ENCODE measurements around the gene VAT1L. TPM values are rescaled to one million over a fixed set of nuclear protein-coding genes. Genes with fewer than 3 reads are reported as not detected.
"Not testable (repeated sequence)": the region's sequence is repeated elsewhere in the genome, so short reads cannot be mapped to it uniquely, and the experiment has no call there.

Gene VAT1L
- total RNA-seq, 1 donor from 2014 or later, result not detected

DNA sequence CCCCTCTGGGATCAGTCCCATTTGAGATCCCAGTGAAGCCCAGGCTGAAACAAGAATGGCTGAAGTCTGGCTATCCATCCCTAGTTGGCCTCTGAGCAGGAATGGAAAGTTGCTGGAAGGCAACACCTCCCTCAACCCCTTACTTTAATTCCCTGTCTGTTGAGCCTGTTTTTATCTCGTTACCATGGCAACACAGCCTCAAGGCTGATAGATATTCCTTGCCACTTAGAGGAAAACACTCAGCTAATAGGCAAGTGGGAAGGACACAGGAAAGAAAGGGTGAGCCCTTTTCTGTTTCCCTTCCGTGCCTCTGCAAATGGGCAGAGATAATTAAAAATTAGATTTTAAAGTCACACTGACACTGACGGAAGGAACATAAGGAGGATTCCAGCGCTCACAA lies 158.5 kb downstream of the VAT1L start:
- Mint-ChIP-seq H3K27ac (no peak overlapping the region), H3K4me3 (no peak overlapping the region), H3K4me1 (ENCODE audit: low read depth) (no peaks in the 10 kb centered on the region), H3K9me3 (no peaks in the 10 kb centered on the region), H3K36me3 (ENCODE audit: low read depth) (no peaks in the 10 kb centered on the region), H3K27me3 (ENCODE audit: insufficient read depth) (peaks cover 3% of the 10 kb centered on the region)
- intact Hi-C loops (cut with micrococcal nuclease), result no loop called here
- no peak for DNase-seq (ENCODE audit: low spot score)

DNA sequence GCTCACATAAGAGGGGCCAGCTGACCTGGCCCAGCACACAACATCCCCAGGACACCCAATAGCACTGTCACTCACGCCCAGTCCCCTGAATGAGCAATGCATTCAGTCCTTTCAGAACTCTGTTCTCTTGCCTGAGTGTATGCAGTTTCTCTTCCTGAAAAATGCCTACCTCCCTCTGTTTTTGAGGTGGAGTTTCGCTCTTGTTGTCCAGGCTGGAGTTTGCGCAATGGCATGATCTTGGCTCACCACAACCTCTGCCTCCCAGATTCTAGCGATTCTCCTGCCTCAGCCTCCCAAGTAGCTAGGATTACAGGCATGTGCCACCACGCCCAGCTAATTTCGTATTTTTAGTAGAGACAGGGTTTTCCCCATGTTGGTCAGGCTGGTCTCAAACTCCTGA lies 159.2 kb downstream of the VAT1L start:
- H3K9me3 Mint-ChIP-seq; intact Hi-C loops (cut with micrococcal nuclease); H3K27ac Mint-ChIP-seq; H3K4me3 Mint-ChIP-seq; DNase-seq (ENCODE audit: low spot score); H3K36me3 Mint-ChIP-seq (ENCODE audit: low read depth); H3K27me3 Mint-ChIP-seq (ENCODE audit: insufficient read depth); H3K4me1 Mint-ChIP-seq (ENCODE audit: low read depth): not testable (repeated sequence)

DNA sequence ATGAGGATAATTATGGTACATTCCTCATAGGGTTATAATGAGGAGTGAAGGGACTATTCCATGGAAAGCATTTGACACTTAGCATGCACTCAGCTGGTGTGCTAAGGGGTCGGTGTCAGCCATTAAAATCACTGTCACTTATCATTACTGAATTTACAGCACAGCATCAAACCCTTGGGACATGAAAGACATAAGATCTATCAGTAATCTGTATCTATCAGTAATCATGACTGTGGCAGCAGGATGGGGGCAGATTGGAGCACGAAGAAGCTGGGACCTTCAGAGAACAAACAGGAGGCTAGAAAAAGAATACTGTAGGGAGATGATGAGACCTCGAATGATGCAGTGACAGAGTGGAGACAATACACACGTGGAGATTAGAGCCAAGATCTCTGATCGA lies 160.5 kb downstream of the VAT1L start:
- Mint-ChIP-seq H3K27ac (no peak overlapping the region), H3K27me3 (ENCODE audit: insufficient read depth) (peaks cover 3% of the 10 kb centered on the region), H3K4me1 (ENCODE audit: low read depth) (no peaks in the 10 kb centered on the region), H3K9me3 (no peaks in the 10 kb centered on the region), H3K4me3 (no peak overlapping the region), H3K36me3 (ENCODE audit: low read depth) (no peaks in the 10 kb centered on the region)
- intact Hi-C loops (cut with micrococcal nuclease), result no loop called here
- DNase-seq (ENCODE audit: low spot score), result no peak

DNA sequence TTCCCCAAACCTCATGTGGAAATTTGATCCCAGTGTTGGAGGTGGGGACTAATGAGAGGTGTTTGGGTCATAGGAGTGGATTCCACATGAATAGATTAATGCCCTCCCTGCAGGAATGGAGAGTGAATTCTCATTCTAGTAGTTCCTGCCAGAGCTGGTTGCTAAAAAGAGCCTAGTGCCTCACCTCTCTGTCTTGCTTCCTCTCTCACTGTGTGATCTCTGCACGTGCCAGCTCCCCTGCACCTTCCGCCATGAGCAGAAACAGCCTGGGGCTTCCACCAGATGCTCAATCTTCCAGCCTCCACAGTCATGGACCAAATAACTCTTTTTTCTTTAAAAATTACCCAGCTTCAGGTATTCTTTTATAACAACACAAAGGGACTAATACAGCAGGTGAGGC lies 161.1 kb downstream of the VAT1L start:
- intact Hi-C loops (cut with micrococcal nuclease), result no loop called here
- Mint-ChIP-seq H3K9me3 (no peaks in the 10 kb centered on the region), H3K27me3 (ENCODE audit: insufficient read depth) (peaks cover 3% of the 10 kb centered on the region), H3K4me3 (no peak overlapping the region), H3K36me3 (ENCODE audit: low read depth) (no peaks in the 10 kb centered on the region), H3K4me1 (ENCODE audit: low read depth) (no peaks in the 10 kb centered on the region), H3K27ac (no peak overlapping the region)
- DNase-seq (ENCODE audit: low spot score), result no peak

DNA sequence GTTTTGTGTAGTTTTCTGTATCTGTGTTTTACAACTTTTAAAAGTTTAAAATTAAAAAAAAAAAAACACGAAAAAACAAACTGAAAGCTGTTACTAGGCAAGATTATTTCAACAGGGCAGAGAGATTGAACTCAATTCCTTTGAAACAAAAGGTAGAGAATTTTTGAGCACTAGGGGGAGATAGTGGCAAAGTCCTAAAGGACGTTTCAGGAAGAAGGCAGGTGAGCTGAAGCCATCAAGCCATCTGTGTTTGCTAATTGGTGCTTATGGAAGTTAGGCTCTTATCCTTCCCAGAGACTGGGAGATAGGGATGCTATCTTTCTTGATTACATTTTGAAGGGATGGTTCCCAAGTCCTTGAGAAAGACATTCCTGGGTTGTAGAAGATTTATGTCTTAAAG lies 163.4 kb downstream of the VAT1L start:
- H3K36me3 Mint-ChIP-seq (ENCODE audit: low read depth), result no peaks in the 10 kb centered on the region
- intact Hi-C loops (cut with micrococcal nuclease), result no loop called here
- no peak for DNase-seq (ENCODE audit: low spot score)
- no peak overlapping the region for H3K4me3 Mint-ChIP-seq
- no peaks in the 10 kb centered on the region for H3K4me1 Mint-ChIP-seq (ENCODE audit: low read depth)
- H3K27me3 Mint-ChIP-seq (ENCODE audit: insufficient read depth), result peaks cover 3% of the 10 kb centered on the region
- H3K27ac Mint-ChIP-seq, result no peak overlapping the region
- no peaks in the 10 kb centered on the region for H3K9me3 Mint-ChIP-seq

DNA sequence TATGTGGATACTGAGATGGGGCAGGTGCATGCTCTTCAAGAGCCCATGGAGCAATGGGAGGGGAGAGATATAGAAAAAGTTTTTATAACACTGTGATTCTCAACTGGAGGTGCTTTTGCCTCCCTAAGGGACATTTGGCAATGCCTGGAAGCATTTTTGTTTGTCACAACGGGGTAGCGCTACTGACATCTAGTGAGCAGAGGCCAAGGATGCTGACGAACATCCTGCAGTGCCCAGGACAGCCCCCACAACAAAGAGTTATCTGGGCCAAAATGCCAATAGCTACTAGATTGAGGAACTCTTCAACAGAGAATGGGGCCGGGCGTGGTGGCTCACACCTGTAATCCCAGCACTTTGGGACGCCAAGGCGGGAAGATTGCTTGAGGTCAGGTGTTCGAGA lies 166.8 kb downstream of the VAT1L start:
- DNase-seq (ENCODE audit: low spot score), result no peak
- Mint-ChIP-seq H3K36me3 (ENCODE audit: low read depth) (no peaks in the 10 kb centered on the region), H3K4me1 (ENCODE audit: low read depth) (no peaks in the 10 kb centered on the region), H3K27me3 (ENCODE audit: insufficient read depth) (no peaks in the 10 kb centered on the region), H3K27ac (no peak overlapping the region), H3K9me3 (no peaks in the 10 kb centered on the region), H3K4me3 (no peak overlapping the region)
- intact Hi-C loops (cut with micrococcal nuclease), result no loop called here

DNA sequence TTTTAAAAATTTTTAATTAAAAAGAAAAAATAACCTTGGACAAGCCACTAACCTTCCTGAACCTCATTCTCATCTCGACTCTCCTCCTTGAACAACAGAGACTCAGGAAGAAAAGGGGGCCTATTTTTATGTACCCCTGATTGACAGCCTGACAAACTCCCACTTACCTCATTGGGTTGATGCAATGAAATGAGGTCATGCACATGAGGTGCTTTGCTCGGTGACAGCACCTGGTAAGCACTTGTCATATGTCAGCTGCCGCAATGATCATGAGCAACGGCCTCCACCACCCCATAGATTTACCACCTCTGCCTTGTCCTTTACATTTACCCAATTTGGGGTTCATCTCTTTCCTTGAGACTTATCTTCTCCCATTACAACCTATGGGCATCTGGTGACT lies 167.9 kb downstream of the VAT1L start:
- DNase-seq (ENCODE audit: low spot score), result no peak
- Mint-ChIP-seq H3K9me3 (no peaks in the 10 kb centered on the region), H3K4me3 (no peak overlapping the region), H3K4me1 (ENCODE audit: low read depth) (no peaks in the 10 kb centered on the region), H3K27me3 (ENCODE audit: insufficient read depth) (no peaks in the 10 kb centered on the region), H3K27ac (no peak overlapping the region), H3K36me3 (ENCODE audit: low read depth) (no peaks in the 10 kb centered on the region)
- intact Hi-C loops (cut with micrococcal nuclease), result no loop called here

DNA sequence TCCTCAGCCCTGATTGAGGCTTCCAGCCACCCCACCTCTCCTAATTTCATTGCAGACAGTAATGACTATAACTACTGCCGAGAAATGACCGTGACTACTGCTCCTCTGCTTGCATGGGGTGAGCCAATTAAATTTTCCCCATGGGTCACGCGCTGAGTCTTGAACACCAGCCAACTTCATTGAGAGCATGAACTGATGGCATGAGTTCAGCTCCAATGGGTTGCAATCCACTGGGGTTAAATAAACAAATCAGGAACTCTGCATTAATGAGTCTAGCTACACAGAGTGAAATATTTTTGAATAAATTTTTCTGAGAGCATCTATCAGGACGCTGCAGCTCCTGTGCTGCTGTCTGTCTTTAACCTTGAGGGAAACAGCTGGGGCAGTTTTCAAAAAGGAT lies 172.4 kb downstream of the VAT1L start:
- Mint-ChIP-seq H3K27me3 (ENCODE audit: insufficient read depth) (peaks cover under 1% of the 10 kb centered on the region), H3K4me3 (no peak overlapping the region), H3K9me3 (no peaks in the 10 kb centered on the region), H3K36me3 (ENCODE audit: low read depth) (no peaks in the 10 kb centered on the region), H3K27ac (no peak overlapping the region), H3K4me1 (ENCODE audit: low read depth) (no peaks in the 10 kb centered on the region)
- intact Hi-C loops (cut with micrococcal nuclease), result no loop called here
- DNase-seq (ENCODE audit: low spot score), result no peak

DNA sequence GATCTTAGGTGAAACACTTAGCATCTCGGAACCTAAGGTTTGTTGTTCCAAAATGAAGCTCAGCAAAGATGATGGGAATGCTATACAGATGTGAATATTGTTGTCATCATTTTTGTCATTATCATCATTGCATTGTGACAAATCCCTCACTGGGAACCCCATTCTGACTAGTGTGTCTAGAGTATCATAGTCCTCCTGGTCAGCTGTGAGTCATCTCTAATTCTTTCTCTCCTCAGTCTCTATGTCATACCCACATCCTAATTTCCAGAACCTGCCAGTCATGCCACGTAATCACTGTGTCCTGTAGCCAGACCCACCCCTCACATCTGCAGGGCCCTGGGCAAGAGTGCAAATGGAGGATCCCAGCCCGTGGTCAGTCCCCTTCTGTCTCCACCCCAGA lies 173.4 kb downstream of the VAT1L start:
- no peak for DNase-seq (ENCODE audit: low spot score)
- no peak overlapping the region for H3K27ac Mint-ChIP-seq
- no peak overlapping the region for H3K4me3 Mint-ChIP-seq
- H3K4me1 Mint-ChIP-seq (ENCODE audit: low read depth), result no peaks in the 10 kb centered on the region
- intact Hi-C loops (cut with micrococcal nuclease), result no loop called here
- peaks cover 4% of the 10 kb centered on the region for H3K27me3 Mint-ChIP-seq (ENCODE audit: insufficient read depth)
- no peaks in the 10 kb centered on the region for H3K36me3 Mint-ChIP-seq (ENCODE audit: low read depth)
- no peaks in the 10 kb centered on the region for H3K9me3 Mint-ChIP-seq

DNA sequence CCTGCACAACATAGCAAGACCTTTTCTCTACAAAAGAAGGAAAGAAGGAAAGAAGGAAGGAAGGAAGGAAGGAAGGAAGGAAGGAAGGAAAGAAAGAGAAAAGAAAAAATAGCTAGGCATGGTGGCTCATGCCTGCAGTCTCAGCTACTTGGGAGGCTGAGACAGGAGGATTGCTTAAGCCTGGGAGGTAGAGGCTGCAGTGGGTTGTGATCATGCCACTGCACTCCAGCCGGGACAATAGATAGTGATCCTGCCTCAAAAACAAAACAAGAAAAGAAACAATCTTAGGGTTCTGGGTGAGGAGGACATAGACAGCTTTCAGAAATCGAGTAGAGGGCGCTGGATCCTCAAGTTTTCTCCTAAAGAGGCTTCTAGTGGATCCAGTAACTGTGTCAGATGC lies 174.3 kb downstream of the VAT1L start:
- intact Hi-C loops (cut with micrococcal nuclease), result no loop called here
- H3K4me3 Mint-ChIP-seq, result no peak overlapping the region
- no peaks in the 10 kb centered on the region for H3K4me1 Mint-ChIP-seq (ENCODE audit: low read depth)
- no peaks in the 10 kb centered on the region for H3K9me3 Mint-ChIP-seq
- H3K36me3 Mint-ChIP-seq (ENCODE audit: low read depth), result no peaks in the 10 kb centered on the region
- no peak overlapping the region for H3K27ac Mint-ChIP-seq
- peaks cover 8% of the 10 kb centered on the region for H3K27me3 Mint-ChIP-seq (ENCODE audit: insufficient read depth)
- DNase-seq (ENCODE audit: low spot score), result no peak

DNA sequence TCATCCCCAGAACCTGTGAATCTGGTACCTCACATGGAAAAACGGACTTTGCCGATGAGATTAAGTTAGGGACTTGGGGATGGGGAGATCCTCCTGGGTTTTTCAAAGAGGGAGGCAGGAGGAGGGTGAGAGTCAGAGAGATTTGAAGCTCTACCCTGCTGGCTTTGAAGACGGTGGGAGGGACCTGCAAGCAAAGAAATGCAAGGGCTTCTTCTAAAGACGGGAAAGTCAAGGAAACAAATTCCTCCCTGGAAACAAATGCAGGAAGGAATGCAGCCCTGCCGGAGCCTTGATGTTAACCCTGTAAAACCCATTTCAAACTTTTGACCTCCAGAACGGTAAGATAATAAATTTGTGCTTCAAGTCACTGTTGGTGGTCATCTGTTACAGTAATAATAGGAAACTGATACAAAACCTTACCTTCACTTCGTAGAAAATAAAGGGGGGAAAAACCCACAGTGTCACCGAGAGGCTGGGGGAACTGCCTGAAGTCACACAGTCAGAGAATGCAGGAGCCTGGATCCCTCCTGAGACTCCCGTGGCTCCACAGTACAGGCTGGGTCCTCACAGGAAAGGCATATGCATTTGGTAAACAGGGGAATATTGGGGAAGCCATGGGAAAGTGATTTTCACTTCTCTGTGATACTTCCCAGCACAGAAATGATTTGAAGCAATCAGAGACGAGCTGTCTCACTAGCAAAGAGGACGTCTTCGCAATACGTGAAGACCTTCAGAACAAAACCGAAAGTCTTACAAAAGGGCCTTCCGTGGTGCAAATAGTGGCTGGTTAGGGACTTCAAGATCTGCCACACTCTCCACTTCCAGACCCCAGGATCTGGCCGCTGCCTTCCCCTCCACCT lies 175.1 kb downstream of the VAT1L start:
- Mint-ChIP-seq H3K27me3 (ENCODE audit: insufficient read depth) (peaks cover 8% of the 10 kb centered on the region), H3K4me3 (no peak overlapping the region), H3K27ac (no peak overlapping the region), H3K9me3 (no peaks in the 10 kb centered on the region), H3K36me3 (ENCODE audit: low read depth) (no peaks in the 10 kb centered on the region), H3K4me1 (ENCODE audit: low read depth) (no peaks in the 10 kb centered on the region)
- intact Hi-C loops (cut with micrococcal nuclease), result no loop called here
- DNase-seq (ENCODE audit: low spot score), result no peak

DNA sequence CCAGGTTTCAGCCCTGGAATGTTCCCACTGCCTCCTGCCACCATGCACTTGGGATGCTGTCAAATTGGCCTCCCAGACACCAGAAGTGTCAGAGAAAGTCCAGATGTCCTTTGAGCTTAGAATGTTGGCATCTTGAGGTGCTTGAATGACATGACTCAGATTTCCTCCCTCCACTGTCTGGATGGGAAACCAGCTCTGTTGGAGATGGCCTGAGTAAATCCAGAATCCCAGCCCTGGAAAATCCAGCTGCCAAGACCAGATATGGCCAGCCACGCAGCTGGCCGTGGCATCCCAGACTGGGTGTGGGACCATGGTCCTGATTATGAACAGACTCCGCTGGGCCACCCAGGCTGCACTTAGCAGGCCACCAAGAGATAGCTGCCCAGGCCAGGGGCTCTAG lies 177.0 kb downstream of the VAT1L start:
- peaks cover 11% of the 10 kb centered on the region for H3K27me3 Mint-ChIP-seq (ENCODE audit: insufficient read depth)
- intact Hi-C loops (cut with micrococcal nuclease), result no loop called here

DNA sequence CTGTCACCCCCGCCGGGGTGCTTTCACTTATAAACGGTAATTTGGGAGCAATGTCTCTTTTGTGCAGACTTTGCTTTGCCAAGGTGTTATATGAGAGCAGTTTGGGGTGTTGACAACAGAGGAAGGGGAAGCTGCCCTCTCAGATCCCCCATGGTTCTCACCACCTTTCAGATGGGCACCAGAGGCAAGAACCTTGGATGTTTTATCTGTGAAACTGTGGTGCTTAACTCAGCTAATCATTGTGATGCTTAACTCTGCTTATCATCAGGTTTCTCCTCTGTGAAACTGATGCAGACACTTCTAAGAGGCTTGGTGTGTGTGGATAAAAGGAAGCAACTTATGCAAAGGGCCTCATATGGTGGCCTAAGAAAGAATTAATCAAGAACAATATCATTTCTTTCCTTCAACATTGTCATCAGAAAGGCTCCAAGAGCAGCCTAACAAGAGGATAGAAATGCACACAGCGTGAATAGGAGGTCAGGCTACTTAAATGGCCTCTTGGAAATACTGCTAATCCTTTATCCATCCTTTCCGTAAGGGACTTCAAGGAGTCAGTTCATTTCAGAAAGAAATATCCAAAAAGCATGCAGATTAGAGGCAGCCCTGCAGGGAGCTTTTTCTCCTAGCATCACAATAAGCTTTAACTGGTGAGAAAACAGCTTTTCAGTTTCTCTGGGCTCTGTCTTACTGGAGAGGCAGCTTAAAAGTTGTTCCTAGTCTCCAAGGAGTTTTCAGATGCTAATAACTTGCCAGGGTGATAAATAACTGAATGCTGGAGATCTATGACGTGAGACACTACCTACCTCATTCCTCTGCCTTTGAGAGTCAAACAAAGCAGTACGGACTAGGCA lies 178.9 kb downstream of the VAT1L start:
- intact Hi-C loops (cut with micrococcal nuclease), result no loop called here
- H3K4me3 Mint-ChIP-seq, result no peak overlapping the region
- H3K27ac Mint-ChIP-seq, result no peak overlapping the region
- no peaks in the 10 kb centered on the region for H3K36me3 Mint-ChIP-seq (ENCODE audit: low read depth)
- DNase-seq (ENCODE audit: low spot score), result no peak
- H3K9me3 Mint-ChIP-seq, result no peaks in the 10 kb centered on the region
- no peaks in the 10 kb centered on the region for H3K4me1 Mint-ChIP-seq (ENCODE audit: low read depth)
- peaks cover 12% of the 10 kb centered on the region for H3K27me3 Mint-ChIP-seq (ENCODE audit: insufficient read depth)

More for the DNA sequence above, 177.0 kb downstream of the VAT1L start:
- H3K4me1 Mint-ChIP-seq (ENCODE audit: low read depth), result no peaks in the 10 kb centered on the region
- DNase-seq (ENCODE audit: low spot score), result no peak
- no peaks in the 10 kb centered on the region for H3K9me3 Mint-ChIP-seq
- no peak overlapping the region for H3K4me3 Mint-ChIP-seq
- no peaks in the 10 kb centered on the region for H3K36me3 Mint-ChIP-seq (ENCODE audit: low read depth)
- H3K27ac Mint-ChIP-seq, result no peak overlapping the region

Measured in activated T-helper 1 cell treated with anti-CD3 and anti-CD28 coated beads, Interleukin-12 subunit alpha, Interleukin-12 subunit beta, Interleukin-2, Interleukin-4 antibody, amounts not matched to agents 30 ng/mL and 10 ng/mL and 1 ng/mL, durations not matched to agents 14 hours and 24 hours and 36 hours (primary cell).